Amniotic stem cell (primary cell): ENCODE data around the gene FIGNL2.
"Not testable (repeated sequence)": the region's sequence is repeated elsewhere in the genome, so short reads cannot be mapped to it uniquely, and the experiment has no call there.

Experiments used
- DNase-seq: peaks from one replicate; lab custom pipeline; 2025; lab: John Stamatoyannopoulos, UW

Gene FIGNL2, protein sequence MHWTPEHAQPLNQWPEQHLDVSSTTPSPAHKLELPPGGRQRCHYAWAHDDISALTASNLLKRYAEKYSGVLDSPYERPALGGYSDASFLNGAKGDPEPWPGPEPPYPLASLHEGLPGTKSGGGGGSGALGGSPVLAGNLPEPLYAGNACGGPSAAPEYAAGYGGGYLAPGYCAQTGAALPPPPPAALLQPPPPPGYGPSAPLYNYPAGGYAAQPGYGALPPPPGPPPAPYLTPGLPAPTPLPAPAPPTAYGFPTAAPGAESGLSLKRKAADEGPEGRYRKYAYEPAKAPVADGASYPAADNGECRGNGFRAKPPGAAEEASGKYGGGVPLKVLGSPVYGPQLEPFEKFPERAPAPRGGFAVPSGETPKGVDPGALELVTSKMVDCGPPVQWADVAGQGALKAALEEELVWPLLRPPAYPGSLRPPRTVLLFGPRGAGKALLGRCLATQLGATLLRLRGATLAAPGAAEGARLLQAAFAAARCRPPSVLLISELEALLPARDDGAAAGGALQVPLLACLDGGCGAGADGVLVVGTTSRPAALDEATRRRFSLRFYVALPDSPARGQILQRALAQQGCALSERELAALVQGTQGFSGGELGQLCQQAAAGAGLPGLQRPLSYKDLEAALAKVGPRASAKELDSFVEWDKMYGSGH

DNA sequence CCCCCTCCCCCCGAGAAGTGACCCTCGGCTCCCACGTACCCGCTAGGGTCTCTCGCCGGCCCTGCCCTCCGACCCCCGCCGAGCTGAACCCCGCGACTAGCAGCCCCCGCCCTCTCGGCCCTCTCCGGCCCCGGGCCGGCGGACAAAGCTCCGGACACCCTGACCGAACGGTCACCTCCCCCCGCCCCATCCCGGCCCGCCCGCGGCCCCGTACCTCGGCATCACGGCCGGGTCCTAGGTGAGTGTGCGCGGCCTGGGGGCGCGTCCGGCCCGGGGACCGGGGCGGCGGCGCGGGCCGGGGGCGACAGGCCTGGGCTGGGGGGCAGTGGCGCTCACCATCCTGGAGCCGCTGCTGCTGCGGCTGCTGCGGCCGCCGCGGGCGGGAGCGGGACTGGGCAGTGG, at the start of gene FIGNL2:
Gene FIGNL2, minus strand, starts transcription at position 393 of the 402 bp plus-strand sequence. CDS start 26,305 bp downstream, outside the sequence.
- no peak for DNase-seq

DNA sequence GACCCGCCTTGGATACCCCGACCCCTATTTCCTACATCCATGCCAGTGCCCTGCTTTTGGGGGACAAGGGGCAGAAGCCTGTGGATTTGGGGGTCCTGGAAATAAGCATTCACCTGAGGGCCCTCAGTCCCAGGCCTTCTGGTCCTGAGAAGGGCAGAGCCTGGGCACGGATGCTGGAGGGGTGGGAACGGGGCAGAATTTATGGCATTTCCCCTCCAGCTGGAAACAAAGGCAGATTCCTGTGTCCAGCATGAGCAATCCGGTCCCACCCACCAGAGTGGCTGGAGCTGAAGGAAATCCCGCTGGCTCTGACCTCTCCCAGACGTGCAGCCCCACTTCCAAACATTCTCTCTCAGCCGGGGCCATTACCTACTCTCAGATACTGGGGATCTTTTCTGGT, 48.7 kb upstream of the FIGNL2 start:
- DNase-seq, result no peak

- no peak for DNase-seq
These were observed 47.7 kb upstream of the FIGNL2 start for GRCh38 chr12:51896236-51896635.

- DNase-seq, result no peak
These were observed 47.0 kb upstream of the FIGNL2 start for GRCh38 chr12:51895378-51896135.

DNA sequence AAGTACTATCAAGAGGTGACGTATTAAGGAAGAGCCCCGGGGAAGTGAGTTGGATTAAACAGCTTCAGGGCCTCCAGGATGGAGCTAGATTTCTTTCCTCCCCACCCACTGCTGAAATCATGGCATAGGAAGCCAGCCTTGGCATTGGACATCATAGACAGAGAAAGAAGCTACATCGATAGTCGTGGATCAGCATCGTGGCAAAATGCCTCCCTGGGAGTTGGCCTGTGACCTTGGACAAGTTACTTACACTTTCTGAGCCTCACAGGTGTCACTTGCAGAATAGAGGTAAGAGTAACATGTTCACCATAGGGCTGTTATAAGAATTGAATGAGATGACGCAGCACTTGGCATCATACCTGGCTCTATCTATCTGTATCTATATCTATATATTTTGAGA, 45.3 kb upstream of the FIGNL2 start:
- no peak for DNase-seq

DNA sequence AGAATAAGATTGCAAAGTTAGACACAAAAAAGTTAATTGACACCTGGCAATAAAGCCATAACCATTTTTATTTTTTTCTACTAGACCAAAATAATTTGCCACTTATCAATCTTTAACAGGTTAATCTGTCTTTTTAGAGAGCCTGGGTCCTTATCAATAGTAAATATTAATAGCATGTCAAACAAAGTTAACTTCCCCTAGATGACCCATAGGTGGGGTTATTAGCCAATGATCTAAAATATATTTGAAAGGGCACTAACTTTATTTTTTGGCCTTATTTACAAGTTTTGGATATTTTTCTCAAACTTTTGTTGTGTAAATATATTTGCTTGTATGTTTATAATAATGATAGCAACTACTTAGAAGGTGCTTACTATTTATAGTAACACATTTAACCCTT, 43.3 kb upstream of the FIGNL2 start:
- DNase-seq, result no peak

- no peak for DNase-seq
These were observed 42.1 kb upstream of the FIGNL2 start for GRCh38 chr12:51890511-51891171.

DNA sequence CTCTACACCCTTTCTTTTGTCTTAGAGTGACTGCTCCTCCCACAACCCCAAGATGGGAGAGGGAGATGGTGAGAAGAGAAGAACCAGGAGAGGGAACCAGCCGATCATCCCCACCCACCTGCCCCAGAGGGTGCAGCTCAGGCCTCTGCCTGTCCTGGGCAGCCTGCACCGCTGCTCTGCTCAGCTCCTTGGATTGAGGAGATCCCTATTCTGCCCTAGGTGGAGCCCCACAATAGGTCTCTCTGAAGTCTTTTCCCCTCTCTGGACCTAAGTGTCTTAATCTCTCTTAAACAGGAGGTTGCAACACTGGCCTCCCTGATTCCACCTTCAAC, 41.6 kb upstream of the FIGNL2 start:
- DNase-seq, result no peak

GRCh38 chr12:51889216-51890132, 41.0 kb upstream of the FIGNL2 start:
- DNase-seq, result no peak

DNA sequence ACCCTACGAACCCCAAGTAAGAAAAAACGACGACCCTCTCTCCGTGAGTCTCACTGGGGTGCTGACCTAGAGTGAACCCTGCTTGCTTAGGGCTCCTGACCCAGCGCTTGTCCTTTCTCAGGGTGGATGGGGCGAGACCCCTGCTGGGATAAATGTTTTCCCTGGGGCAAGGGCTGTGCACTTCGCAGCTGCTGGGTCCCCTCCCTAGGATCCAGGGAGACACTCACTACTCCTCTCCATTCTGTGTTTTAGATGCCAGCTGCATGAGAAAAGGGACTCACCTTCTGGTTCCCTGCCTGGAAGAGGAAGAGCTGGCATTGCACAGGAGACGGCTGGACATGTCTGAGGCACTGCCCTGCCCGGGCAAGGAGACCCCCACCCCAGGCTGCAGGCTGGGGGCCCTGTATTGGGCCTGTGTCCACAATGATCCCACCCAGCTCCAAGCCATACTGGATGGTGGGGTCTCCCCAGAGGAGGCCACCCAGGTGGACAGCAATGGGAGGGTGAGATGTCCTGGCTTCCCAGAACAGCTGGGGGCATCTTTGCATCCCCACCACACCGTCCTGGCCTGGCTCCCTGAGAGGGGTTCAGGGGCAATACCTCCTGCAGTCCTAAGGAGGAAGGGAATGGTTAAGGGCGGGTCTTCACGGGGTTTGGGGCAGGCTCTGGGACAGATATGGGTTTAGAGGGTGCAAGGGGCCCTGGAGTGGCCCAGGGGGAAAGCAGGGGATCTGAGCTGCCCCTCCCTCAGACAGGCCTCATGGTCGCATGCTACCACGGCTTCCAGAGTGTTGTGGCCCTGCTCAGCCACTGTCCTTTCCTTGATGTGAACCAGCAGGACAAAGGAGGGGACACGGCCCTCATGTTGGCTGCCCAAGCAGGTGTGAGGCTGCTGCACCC, 40.0 kb upstream of the FIGNL2 start:
- DNase-seq, result no peak

DNA sequence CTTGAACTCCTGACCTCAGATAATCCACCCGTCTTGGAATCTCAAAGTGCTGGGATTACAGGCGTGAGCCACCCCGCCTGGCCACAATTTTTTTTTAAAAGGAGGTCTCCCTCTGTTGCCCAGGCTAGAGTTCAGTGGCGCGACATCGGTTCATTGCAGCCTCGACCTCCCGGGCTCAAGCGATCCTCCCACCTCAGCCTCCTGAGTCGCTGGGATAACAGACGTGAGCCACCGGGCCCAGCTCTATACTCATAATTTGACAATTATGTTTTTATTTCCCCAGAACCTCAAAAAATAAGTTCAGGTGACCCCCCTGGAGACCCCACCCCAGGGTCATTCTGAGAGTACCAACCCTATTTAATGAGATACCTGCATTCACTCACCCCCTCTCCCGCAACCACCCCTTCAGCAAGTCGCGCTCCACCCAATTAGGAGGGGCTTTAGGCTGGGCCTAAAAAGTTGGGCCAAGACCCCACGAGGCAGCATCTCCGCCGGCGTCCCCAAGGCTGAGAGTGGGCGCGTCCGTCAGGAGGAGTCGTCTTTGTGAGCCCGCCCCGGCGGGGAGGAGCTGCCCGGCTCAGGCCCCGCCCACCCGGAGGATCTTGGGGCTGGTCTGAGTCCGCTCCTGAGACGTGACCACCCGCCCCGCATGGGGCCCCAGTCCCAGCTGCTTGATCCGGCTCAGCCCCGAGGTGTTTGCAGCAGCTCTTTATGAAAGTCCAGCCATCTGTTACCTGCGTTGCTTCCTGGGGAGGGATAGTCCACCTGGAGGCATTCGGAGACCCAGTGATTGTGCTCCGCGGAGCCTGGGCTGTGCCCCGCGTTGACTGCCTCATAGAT, 39.2 kb upstream of the FIGNL2 start, which contains the start of gene ANKRD33:
Gene ANKRD33, plus strand, starts transcription at position 628 of the 840 bp plus-strand sequence. Its CDS starts 84 bp downstream, at position 712.
- no peak for DNase-seq

DNA sequence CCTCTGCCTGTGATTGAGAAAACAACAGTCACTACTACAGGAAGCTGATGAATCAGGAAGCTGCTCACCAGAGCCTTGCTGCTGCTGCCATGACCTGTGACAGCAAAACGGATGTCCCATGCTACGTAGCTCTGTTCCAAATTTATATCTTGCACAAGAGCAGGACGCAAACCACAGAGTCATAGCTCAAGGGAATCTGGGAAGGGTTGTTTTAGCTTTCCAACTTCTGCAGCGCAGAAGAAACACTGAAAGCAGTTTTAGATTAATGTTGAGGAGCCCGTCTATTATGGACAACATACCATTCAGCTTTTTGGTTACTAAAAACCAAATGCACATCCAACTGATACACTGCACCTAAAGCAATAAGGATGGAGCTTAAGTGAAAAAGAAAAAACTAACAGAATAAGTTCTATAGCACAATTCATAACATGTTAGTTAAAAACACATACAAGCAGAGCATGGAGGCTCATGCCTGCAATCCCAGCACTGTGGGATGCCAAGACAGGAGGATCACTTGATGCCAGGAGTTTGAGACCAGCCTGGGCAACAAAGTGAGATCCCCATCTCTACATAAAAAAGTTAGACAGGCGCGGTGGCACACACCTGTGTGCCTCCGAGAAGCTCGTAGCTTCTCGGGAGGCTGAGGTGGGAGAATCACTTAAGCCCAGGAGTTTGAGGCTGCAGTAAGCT, 37.6 kb upstream of the FIGNL2 start:
- peak; percentile 82 for DNase-seq

GRCh38 chr12:51885294-51886020, 36.9 kb upstream of the FIGNL2 start:
- not testable (repeated sequence) for DNase-seq

DNA sequence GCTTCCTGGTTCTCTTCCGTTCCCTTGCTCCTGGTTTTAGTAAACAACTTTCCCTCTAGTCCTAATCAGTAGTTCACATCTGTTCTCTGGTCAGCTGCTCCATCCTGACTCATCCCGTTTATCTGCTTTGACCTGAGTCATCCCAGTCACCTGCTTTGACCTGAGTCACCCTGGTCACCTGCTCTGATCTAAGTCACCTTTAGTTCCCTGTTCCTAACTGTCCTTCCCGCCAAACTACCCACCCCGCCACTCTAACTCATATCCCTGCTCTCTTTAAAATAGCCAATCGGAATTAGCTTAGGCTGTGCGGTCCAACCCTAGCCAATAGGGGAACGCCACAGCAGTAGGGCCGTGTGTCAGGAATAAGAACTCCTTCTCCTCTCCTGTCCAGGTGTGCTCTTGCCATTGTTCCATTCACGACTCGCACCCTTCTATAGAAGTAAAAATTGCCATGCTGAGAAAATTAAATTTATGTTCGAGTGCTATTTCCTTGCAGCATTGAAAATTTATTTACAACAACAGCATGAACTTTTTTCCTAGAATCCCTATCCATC, 36.2 kb upstream of the FIGNL2 start:
- DNase-seq, result no peak

- no peak for DNase-seq
These were observed 35.6 kb upstream of the FIGNL2 start for GRCh38 chr12:51883998-51884675.

DNA sequence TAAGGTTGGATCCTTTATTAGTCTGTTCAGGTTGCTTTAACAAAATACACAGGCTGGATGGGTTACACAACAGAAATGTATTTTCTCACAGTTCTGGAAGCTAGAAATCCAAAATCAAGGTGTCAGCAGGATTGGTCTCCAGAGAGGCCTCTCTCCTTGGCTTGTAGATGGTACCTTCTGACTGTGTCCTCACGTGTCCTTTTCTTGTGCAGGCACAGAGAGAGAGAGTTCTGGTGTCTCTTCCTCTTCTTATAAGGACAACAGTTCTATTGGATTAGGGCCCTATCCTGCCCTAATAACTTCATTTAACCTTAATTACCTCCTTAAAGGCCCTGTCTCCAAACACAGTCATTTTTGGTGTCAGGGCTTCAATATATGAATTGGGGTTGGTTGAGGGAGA, 34.8 kb upstream of the FIGNL2 start:
- no peak for DNase-seq

GRCh38 chr12:51879102-51879501, 30.6 kb upstream of the FIGNL2 start:
- no peak for DNase-seq
